ENCODE results near the gene BCL2L14.

GRCh38 chr12:12048714-12049113 lies 22.0 kb upstream of the BCL2L14 start:
- TF ChIP-seq CTCF (IDR thresholded peaks at IDR 0.05) (no peak), POLR2AphosphoS5 (IDR thresholded peaks at IDR 0.05) (no peak), POLR2A (IDR thresholded peaks at IDR 0.05) (no peak), EP300 (IDR thresholded peaks at IDR 0.05) (no peak)
